Brain microvascular endothelial cell (primary cell): ENCODE results near the gene SLC35F3.

ENCODE experiments used
- DNase-seq: peaks from one replicate; pipeline ENCODE4 v3.0.0-alpha.2; 2020
- H3K27ac ChIP-seq: fragments of 250-450 bp; sonication (Bioruptor Pico); 2 replicates; pipeline ENCODE4 v1.5.1; 2020; ENCODE audit warnings: mild to moderate bottlenecking, moderate library complexity
- H3K27me3 ChIP-seq: fragments of 250-450 bp; sonication (Bioruptor Pico); replicated peaks from 2 replicates; pipeline ENCODE4 v1.5.1; 2020; ENCODE audit warnings: mild to moderate bottlenecking
- H3K36me3 ChIP-seq: fragments of 250-450 bp; sonication (Bioruptor Pico); replicated peaks from 2 replicates; pipeline ENCODE4 v1.5.1; 2020; ENCODE audit warnings: mild to moderate bottlenecking
- H3K4me3 ChIP-seq: 2 replicates; pipeline ENCODE4 v1.5.1; 2011; ENCODE audit warnings: low read depth, mild to moderate bottlenecking, control low read depth, low read length, moderate library complexity
- in situ Hi-C: cut with HindIII; loops from 2 replicates; pipeline ENCODE4 v1.10.0; 2017; ENCODE audit warnings: low sequenced_read_pairs, low pct_ligation_motif_present
- TF ChIP-seq, protein P1 (sequence below): IDR thresholded peaks from 2 replicates; pipeline ENCODE4 v1.5.1; 2011; ENCODE audit warnings: low read depth, mild to moderate bottlenecking, moderate library complexity, low read length, control low read depth, inconsistent platforms; ENCODE audit errors: missing control alignments

Gene SLC35F3

DNA sequence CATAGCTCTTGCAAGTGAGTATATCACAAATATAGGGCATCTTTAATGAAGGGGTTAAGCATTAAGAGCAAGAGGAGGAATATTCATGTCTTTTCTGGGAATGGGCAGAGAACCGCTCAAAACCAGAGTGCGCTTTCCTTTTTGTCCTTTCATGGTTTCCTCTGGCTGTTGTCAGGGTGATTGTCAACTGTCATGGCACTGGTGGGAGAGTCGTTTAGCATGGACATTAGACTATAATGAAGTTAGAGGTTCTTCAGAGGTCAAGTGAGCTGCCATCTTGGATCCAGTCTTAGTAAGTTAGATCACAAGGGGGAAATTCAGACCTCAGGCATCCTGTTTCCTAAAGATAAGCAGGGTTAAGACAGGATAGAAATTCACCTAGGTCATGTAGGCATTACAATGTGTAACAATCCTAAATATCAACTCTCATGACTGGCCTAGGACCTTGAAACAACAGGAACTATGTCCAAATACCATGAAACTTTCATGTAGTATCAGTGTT is 456.7 kb downstream of the SLC35F3 start:
- H3K27ac ChIP-seq: no peak overlapping the region
- in situ Hi-C loops: no loop called here
- TF ChIP-seq, protein P1, sequence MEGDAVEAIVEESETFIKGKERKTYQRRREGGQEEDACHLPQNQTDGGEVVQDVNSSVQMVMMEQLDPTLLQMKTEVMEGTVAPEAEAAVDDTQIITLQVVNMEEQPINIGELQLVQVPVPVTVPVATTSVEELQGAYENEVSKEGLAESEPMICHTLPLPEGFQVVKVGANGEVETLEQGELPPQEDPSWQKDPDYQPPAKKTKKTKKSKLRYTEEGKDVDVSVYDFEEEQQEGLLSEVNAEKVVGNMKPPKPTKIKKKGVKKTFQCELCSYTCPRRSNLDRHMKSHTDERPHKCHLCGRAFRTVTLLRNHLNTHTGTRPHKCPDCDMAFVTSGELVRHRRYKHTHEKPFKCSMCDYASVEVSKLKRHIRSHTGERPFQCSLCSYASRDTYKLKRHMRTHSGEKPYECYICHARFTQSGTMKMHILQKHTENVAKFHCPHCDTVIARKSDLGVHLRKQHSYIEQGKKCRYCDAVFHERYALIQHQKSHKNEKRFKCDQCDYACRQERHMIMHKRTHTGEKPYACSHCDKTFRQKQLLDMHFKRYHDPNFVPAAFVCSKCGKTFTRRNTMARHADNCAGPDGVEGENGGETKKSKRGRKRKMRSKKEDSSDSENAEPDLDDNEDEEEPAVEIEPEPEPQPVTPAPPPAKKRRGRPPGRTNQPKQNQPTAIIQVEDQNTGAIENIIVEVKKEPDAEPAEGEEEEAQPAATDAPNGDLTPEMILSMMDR: no peak
- H3K4me3 ChIP-seq: no peak overlapping the region
- H3K27me3 ChIP-seq: no peaks in the 10 kb centered on the region
- no peaks in the 10 kb centered on the region for H3K36me3 ChIP-seq
- no peak for DNase-seq

DNA sequence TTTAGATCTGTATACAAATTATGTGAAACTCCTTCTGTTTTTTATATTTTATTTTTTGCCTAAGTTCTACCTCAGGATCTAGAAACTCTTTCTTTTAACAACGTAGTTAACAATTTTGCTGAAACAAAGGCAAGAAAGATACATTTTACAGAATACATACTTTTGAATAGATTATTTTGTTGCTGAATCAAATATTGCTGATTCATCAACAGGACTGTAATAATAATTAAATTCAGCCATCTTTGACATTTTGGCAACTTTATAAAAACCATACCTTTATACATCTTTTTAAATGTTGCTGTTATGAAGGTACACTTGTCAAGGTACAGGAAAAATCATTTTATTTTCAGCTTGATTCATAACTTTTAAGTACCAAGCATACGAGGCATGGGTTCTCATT is 458.1 kb downstream of the SLC35F3 start:
- TF ChIP-seq, protein P1: no peak
- Histone ChIP-seq H3K27me3 (no peaks in the 10 kb centered on the region), H3K4me3 (no peak overlapping the region), H3K36me3 (no peaks in the 10 kb centered on the region), H3K27ac (no peak overlapping the region)
- no peak for DNase-seq
- in situ Hi-C loops: no loop called here

DNA sequence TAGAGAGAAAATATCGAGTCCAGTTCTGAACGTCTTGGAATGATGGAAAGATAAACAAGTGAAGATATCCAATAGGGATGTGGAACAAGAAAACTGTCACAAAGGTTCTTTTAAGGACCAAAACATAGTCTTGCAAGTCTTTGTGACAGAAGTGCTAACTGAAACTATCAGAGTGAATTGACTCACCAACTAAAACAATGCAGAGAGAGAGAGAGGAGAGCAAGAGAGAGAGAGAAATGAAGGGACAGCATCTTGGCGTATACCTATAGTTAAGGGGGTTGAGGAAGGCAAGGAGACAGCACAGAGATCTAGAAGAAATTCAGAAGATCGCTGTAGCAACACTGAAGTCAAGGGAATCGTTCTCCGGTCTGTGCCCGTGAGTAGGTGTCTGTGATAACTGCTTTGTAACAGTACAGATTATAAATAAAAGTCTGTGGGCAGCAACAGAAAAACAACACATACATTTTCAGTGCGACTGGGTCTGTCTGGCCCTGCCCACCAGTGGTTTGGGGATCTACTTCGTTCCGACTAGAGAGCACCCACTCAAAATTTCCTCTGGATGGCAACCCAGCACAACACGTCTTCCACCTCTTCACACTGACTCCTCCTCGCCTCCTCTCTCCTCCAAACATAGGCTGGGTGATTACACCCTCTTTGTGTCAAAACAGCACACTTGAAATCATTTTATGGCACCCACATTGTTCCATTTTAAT is 464.0 kb downstream of the SLC35F3 start:
- DNase-seq: no peak

DNA sequence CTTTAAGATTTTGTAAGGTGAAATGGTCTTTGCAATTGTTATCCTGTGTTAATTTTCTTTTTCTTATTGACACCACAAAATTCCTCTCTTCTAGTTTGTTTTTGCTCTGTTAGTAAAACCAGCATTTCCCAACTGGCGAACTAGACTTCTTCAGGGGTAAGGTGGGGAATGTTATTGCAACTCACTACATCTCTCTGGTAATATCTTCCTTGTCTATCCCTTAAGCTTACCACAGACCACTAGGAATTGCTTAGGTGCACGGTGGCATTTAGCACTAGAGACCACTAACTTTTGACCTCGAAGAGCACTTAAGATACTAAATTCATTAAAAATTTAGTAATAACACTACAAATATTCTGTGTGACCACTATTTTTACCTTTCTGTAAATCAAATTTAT is 464.6 kb downstream of the SLC35F3 start:
- no peak overlapping the region for H3K27ac ChIP-seq
- TF ChIP-seq, protein P1: no peak
- no peaks in the 10 kb centered on the region for H3K27me3 ChIP-seq
- in situ Hi-C loops: no loop called here
- H3K36me3 ChIP-seq: no peaks in the 10 kb centered on the region
- DNase-seq: no peak
- H3K4me3 ChIP-seq: no peak overlapping the region

More for the DNA sequence above, 464.0 kb downstream of the SLC35F3 start:
- TF ChIP-seq, protein P1: no peak
- Histone ChIP-seq H3K27ac (no peak overlapping the region), H3K36me3 (no peaks in the 10 kb centered on the region), H3K4me3 (no peak overlapping the region), H3K27me3 (no peaks in the 10 kb centered on the region)
- in situ Hi-C loops: no loop called here

DNA sequence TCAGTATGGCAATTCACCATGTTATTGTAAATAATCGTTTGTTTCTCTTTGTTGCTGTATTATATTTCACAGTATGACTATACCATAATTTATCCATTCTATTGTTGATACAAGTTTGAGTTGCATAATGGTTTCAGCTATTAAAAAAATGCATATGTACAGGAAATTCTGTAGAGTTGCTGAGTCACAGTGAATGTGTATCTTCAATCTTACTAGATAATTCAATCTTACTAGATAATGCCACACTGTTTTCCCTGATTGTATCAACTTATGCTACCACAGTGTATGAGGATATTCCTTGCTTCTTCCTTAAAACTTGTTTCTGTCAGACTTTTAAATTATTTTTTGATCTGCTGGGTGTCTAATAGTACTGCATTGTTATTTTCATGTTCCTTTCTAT is 465.3 kb downstream of the SLC35F3 start:
- Histone ChIP-seq H3K4me3 (no peak overlapping the region), H3K36me3 (no peaks in the 10 kb centered on the region), H3K27me3 (no peaks in the 10 kb centered on the region), H3K27ac (peak overlapping the region; percentile 73)
- TF ChIP-seq, protein P1: no peak
- in situ Hi-C loops: no loop called here
- DNase-seq: no peak

DNA sequence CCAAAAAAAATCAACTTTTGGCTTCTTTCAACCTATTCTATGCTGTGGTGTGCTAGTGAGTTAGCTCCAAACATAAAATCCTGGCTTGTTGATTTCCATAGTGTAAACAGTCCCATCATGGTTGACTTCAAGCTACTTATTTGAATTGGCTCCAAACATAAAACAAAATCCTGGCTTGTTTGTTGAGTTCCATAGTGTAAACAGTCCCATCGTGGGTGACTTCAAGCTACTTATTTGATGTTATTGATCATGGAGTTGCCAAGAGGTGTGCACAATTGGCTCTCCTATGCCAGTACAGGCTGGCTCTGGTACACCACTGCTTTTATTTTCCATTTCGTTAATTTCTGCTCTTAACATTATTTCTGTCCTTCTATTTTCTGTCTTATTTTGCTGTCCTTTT is 466.9 kb downstream of the SLC35F3 start:
- Histone ChIP-seq H3K36me3 (peaks cover 9% of the 10 kb centered on the region), H3K4me3 (no peak overlapping the region), H3K27ac (no peak overlapping the region), H3K27me3 (no peaks in the 10 kb centered on the region)
- TF ChIP-seq, protein P1: no peak
- DNase-seq: no peak
- in situ Hi-C loops: no loop called here
